GM13977 (cell line): ENCODE data around the gene LARGE2.

ENCODE experiments used
- DNase-seq: peaks from one replicate; pipeline ENCODE4 v3.0.0; 2012; ENCODE audit warnings: low spot score
- in situ Hi-C: fragments of 300-500 bp; cut with MboI; formaldehyde crosslinking; loops from one replicate; pipeline ENCODE4 v1.12.0; 2022; ENCODE audit warnings: low sequenced_read_pairs, low pct_unique_long_range_greater_than_20kb, mixed read lengths, inconsistent platforms; ENCODE audit not compliant: unreplicated experiment
- TF ChIP-seq, protein P1 (sequence below): IDR thresholded peaks from 2 replicates; pipeline ENCODE4 v1.5.1; 2012; ENCODE audit warnings: mild to moderate bottlenecking, control low read depth; ENCODE audit not compliant: insufficient read depth; ENCODE audit errors: extremely low read depth, missing control alignments

The LARGE2 gene

DNA sequence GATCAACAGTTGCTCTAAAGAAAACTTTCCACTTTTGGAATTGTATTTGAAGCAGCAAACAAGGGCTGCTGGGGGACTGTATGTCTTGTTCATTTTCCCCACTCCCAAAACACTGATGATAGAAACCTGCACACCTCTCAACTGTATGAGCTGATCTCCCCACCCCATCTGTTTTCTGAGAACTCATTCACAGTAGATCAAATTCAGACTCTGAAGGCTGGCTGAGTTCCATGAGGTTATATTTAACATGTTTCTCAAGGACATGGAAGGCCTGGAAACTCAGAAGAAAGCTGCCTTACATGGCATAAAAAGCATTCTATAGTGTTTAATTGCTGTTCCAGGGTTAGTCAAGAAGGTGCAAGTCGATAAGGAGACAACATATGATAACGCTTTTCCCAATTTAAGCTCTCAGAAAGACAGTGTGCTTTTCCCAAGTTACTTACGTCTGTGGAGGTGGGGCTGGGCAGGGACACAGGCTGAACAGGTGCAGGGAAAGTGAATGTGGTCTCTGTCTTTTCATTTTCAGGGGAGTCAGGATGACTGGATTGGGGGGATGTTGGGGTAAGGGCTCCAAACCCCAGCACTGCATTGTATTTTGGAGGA lies 23.0 kb downstream of the LARGE2 start:
- DNase-seq, result no peak
- in situ Hi-C loops, result no loop called here
- TF ChIP-seq, protein P1, sequence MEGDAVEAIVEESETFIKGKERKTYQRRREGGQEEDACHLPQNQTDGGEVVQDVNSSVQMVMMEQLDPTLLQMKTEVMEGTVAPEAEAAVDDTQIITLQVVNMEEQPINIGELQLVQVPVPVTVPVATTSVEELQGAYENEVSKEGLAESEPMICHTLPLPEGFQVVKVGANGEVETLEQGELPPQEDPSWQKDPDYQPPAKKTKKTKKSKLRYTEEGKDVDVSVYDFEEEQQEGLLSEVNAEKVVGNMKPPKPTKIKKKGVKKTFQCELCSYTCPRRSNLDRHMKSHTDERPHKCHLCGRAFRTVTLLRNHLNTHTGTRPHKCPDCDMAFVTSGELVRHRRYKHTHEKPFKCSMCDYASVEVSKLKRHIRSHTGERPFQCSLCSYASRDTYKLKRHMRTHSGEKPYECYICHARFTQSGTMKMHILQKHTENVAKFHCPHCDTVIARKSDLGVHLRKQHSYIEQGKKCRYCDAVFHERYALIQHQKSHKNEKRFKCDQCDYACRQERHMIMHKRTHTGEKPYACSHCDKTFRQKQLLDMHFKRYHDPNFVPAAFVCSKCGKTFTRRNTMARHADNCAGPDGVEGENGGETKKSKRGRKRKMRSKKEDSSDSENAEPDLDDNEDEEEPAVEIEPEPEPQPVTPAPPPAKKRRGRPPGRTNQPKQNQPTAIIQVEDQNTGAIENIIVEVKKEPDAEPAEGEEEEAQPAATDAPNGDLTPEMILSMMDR, result no peak

DNA sequence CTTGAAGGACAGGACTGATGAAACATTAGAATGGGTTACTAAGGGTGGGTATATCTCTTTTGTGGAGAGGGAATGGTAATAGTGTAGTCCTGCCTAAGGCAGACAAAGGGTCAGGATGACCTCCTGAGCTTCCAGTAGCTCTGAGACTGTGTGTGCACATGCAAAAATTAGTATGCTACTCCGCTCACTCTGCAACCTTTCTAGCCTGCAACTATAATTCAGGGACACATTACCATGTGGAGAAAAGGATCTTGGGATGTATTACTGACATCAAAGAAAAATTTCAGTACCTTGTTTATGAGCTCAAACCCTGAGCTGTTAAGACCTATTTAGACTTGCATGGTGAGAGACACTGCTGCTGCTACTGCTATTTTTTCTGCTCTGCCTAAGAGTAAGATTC lies 25.4 kb downstream of the LARGE2 start:
- DNase-seq, result no peak
- in situ Hi-C loops, result no loop called here
- TF ChIP-seq, protein P1, result no peak

DNA sequence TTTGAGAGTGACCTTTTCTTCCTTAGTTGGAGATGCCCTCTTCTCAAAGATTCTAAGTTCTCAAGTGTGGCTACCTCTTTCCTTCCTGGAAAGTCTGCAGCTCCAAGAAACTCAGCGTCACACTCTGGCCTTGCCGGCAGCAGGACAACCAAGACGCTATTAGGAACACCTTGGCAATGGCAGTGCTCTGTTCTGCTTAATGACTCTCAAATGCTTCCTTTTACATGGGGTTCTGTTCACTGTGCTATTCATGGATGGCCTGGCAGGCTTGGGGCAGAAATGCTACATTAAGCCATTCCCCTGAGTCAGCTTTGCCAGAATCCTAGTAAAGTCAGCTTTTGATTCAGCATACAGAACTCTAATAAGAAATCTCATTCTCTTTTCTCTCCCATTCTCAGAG lies 25.9 kb downstream of the LARGE2 start:
- TF ChIP-seq, protein P1, result no peak
- DNase-seq, result no peak
- in situ Hi-C loops, result no loop called here

DNA sequence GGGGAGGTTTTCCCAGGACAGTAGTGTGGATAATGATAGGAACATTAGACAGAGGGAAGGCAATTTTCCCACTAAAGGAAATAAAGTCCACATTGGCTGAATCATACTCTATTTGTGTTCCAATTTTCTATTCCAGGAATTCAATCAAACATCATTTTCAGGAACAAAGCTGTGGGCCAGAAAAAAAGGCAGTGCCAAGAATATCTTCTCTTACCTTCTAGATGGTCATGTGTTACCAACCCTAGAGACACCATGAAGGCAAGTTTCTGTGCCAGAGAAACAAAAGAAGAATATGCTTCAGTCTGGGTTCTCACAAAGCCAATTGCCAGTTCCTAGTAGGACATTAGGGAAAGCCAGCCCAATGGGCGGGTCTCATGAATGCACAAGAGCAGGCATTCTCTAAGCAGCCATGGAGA lies 27.5 kb downstream of the LARGE2 start:
- TF ChIP-seq, protein P1, result no peak
- in situ Hi-C loops, result no loop called here
- DNase-seq, result no peak

DNA sequence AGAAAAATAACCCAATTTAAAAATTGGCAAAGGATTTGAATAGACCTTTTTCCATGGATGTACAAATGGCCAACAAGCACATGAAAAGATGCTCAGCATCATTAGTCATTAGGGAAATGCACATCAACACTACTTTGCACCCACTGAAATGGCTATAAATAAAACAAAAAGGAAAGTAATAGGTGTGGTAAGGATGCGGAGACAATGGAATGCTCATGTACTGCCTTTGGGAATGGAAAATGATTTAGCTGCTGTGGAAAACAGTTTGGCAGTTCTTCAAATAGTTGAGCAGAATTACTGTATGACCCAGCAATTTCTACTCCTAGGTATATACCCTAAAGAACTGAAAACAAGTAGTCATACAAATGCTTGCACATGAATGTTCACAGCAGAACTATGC lies 37.4 kb downstream of the LARGE2 start:
- in situ Hi-C loops, result no loop called here
- no peak for DNase-seq
- TF ChIP-seq, protein P1, result no peak

DNA sequence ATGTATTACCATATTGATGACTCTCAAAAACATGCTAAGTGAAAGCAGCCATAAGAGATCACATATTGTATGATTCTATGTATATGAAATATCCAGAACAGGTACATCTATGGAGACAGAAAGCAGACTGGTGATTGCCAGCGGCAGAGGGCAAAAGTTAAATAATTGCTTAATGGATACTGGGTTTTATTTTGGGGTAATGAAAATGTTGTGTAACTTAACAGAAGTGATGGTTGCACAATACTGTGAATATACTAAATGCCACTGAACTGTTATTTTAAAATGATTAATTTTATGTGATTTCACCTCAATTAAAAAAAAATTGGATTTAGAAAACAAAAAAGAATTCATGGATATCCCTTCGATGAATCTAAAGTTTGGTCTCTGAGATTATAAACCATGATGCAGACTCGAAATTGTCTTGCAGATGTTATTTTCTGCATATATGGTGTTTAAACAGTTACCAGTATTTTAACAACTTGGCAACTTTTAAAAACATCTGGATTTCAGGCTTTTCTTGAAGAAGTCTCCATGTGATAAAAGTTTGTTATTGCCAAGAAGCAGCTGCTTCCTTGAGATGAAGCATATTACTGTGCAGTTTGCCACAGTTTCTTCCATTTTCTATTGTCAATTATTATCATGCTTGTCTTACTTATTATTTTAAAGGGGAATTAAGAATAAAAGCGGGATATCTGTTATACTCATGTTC lies 38.1 kb downstream of the LARGE2 start:
- in situ Hi-C loops, result no loop called here
- TF ChIP-seq, protein P1, result no peak
- no peak for DNase-seq
